ENCODE measurements around the gene C16orf74.

The C16orf74 gene

GRCh38 chr16:85731179-85731578, 19.7 kb downstream of the C16orf74 start:
- Mint-ChIP-seq H3K4me1 (peaks cover 17% of the 10 kb centered on the region), H3K4me3 (no peak overlapping the region), H3K9me3 (peaks cover under 1% of the 10 kb centered on the region), H3K27ac (no peak overlapping the region), H3K36me3 (ENCODE audit: low read depth) (no peaks in the 10 kb centered on the region), H3K27me3 (ENCODE audit: low read depth, poor library complexity) (peaks cover 32% of the 10 kb centered on the region)
- no peak for DNase-seq
- TF ChIP-seq, protein P1, sequence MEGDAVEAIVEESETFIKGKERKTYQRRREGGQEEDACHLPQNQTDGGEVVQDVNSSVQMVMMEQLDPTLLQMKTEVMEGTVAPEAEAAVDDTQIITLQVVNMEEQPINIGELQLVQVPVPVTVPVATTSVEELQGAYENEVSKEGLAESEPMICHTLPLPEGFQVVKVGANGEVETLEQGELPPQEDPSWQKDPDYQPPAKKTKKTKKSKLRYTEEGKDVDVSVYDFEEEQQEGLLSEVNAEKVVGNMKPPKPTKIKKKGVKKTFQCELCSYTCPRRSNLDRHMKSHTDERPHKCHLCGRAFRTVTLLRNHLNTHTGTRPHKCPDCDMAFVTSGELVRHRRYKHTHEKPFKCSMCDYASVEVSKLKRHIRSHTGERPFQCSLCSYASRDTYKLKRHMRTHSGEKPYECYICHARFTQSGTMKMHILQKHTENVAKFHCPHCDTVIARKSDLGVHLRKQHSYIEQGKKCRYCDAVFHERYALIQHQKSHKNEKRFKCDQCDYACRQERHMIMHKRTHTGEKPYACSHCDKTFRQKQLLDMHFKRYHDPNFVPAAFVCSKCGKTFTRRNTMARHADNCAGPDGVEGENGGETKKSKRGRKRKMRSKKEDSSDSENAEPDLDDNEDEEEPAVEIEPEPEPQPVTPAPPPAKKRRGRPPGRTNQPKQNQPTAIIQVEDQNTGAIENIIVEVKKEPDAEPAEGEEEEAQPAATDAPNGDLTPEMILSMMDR (IDR thresholded peaks at IDR 0.05): no peak

- Mint-ChIP-seq H3K4me1 (peaks cover 6% of the 10 kb centered on the region), H3K36me3 (ENCODE audit: low read depth) (no peaks in the 10 kb centered on the region), H3K27ac (no peak overlapping the region), H3K4me3 (no peak overlapping the region), H3K9me3 (peaks cover 5% of the 10 kb centered on the region), H3K27me3 (ENCODE audit: low read depth, poor library complexity) (peaks cover 38% of the 10 kb centered on the region)
- no peak for DNase-seq
- TF ChIP-seq, protein P1 (IDR thresholded peaks at IDR 0.05): no peak
Observed at GRCh38 chr16:85730186-85730465, 20.8 kb downstream of the C16orf74 start.

- no peaks in the 10 kb centered on the region for H3K36me3 Mint-ChIP-seq (ENCODE audit: low read depth)
- no peak overlapping the region for H3K4me3 Mint-ChIP-seq
- TF ChIP-seq, protein P1 (IDR thresholded peaks at IDR 0.05): no peak
- no peak overlapping the region for H3K27ac Mint-ChIP-seq
- no peak for DNase-seq
- peaks cover 5% of the 10 kb centered on the region for H3K4me1 Mint-ChIP-seq
- H3K9me3 Mint-ChIP-seq: peaks cover 5% of the 10 kb centered on the region
- H3K27me3 Mint-ChIP-seq (ENCODE audit: low read depth, poor library complexity): peaks cover 40% of the 10 kb centered on the region
Observed at GRCh38 chr16:85729452-85730185, 21.3 kb downstream of the C16orf74 start.

DNA sequence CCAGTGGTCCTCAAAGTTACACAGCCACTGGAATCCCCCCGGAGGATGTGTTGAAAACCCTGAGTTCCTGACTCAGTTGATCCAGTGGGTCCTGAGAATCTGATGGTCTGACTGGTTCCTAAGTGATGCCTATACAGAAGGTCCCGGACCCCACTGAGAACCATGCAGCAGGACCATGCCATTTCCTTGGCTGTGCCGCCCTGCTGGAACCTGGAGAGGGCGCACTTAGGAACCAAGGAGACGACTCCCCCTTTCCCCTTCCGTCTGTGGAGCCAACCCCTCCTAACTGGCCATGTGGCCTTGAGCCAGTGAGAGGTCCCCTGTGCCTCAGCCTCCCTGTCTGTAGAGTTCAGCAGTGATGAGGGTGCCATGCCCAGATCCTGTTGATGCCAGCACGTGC, 22.0 kb downstream of the C16orf74 start:
- no peak overlapping the region for H3K27ac Mint-ChIP-seq
- TF ChIP-seq, protein P1 (IDR thresholded peaks at IDR 0.05): no peak
- H3K36me3 Mint-ChIP-seq (ENCODE audit: low read depth): no peaks in the 10 kb centered on the region
- H3K4me1 Mint-ChIP-seq: peaks cover 5% of the 10 kb centered on the region
- H3K9me3 Mint-ChIP-seq: peaks cover 5% of the 10 kb centered on the region
- no peak overlapping the region for H3K4me3 Mint-ChIP-seq
- no peak for DNase-seq
- H3K27me3 Mint-ChIP-seq (ENCODE audit: low read depth, poor library complexity): peaks cover 47% of the 10 kb centered on the region

DNA sequence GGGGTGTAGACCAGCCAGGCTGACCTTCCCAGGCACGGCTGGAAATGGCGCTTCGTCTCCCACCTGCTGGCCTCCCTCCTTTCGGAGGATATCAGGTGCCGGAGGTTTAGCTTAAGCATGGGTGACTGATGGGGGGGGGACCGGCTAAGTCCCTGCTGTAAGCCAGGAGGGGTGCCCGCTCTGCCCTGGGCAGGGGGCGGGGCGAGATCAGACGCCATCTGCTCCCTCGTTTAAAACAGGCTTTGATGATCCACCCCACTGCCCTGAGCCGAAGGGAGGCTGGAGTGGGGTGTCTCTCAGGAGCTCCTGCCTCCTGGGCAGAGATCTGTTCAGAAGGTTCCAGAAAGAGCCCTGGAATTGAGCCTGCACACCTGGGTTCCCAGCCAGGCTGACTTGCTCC, 26.0 kb downstream of the C16orf74 start:
- H3K27me3 Mint-ChIP-seq (ENCODE audit: low read depth, poor library complexity): peaks cover 55% of the 10 kb centered on the region
- peaks cover 14% of the 10 kb centered on the region for H3K4me1 Mint-ChIP-seq
- peaks cover 5% of the 10 kb centered on the region for H3K9me3 Mint-ChIP-seq
- DNase-seq: no peak
- H3K4me3 Mint-ChIP-seq: no peak overlapping the region
- no peak overlapping the region for H3K27ac Mint-ChIP-seq
- H3K36me3 Mint-ChIP-seq (ENCODE audit: low read depth): no peaks in the 10 kb centered on the region
- TF ChIP-seq, protein P1 (IDR thresholded peaks at IDR 0.05): no peak

Measured in nephron progenitor cell (in vitro differentiated cells).